Mononuclear cell (primary cell): Measurements from ENCODE around the gene IL20RB. TPM values are rescaled to one million over a fixed set of nuclear protein-coding genes. Genes with fewer than 3 reads are reported as not detected.

Experiments used
- H3K27me3 ChIP-seq: 2 replicates; pipeline ENCODE4 v1.6.0; 2011; ENCODE audit warnings: low read length, control low read depth; ENCODE audit not compliant: insufficient read depth
- H3K4me1 ChIP-seq: 2 replicates; pipeline ENCODE4 v1.5.1; 2011; ENCODE audit warnings: mild to moderate bottlenecking, low read length, control low read depth; ENCODE audit not compliant: insufficient read depth
- H3K4me3 ChIP-seq: 2 replicates; pipeline ENCODE4 v1.5.1; 2011; ENCODE audit warnings: mild to moderate bottlenecking, low read length, moderate library complexity
- H3K9me3 ChIP-seq: 2 replicates; pipeline ENCODE4 v1.5.1; 2011; ENCODE audit warnings: low read depth, mild to moderate bottlenecking, control low read depth, low read length
- total RNA-seq: library from RNA; depleted of rRNA; stranded (reverse); fragments of >200 nt; gene quantifications from one replicate; pipeline ENCODE4 v1.2.3, GENCODE V29; 2012

The IL20RB gene, protein sequence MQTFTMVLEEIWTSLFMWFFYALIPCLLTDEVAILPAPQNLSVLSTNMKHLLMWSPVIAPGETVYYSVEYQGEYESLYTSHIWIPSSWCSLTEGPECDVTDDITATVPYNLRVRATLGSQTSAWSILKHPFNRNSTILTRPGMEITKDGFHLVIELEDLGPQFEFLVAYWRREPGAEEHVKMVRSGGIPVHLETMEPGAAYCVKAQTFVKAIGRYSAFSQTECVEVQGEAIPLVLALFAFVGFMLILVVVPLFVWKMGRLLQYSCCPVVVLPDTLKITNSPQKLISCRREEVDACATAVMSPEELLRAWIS
- total RNA-seq: 0.94 TPM

DNA sequence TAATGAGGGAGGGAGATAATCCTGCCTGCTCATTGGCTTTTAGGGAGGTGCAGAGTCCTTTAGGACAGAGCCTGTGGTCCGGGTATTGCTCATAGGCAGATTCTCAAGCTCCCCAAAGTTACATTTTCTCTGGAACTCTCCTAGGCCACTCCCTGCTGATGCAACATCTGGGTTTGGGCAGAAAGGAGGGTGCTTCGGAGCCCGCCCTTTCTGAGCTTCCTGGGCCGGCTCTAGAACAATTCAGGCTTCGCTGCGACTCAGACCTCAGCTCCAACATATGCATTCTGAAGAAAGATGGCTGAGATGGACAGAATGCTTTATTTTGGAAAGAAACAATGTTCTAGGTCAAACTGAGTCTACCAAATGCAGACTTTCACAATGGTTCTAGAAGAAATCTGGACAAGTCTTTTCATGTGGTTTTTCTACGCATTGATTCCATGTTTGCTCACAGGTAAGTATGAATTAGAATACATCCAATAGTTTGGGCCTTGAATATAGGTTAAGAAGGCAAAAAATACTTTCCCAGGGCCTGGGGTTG, at the start of gene IL20RB:
TSS of gene IL20RB (plus strand) at position 233 of the 538 bp plus-strand sequence. CDS start at position 364, 131 bp downstream.
- H3K9me3 ChIP-seq: no peaks in the 10 kb centered on the region
- no peaks in the 10 kb centered on the region for H3K27me3 ChIP-seq
- no peak within 1 kb of the TSS for H3K4me3 ChIP-seq
- H3K4me1 ChIP-seq: peaks cover 3% of the 10 kb centered on the region

GRCh38 chr3:136908297-136908696, 49.5 kb upstream of the IL20RB start:
- Histone ChIP-seq H3K9me3 (peaks cover 13% of the 10 kb centered on the region), H3K4me3 (no peak overlapping the region), H3K4me1 (peaks cover 34% of the 10 kb centered on the region), H3K27me3 (no peaks in the 10 kb centered on the region)

DNA sequence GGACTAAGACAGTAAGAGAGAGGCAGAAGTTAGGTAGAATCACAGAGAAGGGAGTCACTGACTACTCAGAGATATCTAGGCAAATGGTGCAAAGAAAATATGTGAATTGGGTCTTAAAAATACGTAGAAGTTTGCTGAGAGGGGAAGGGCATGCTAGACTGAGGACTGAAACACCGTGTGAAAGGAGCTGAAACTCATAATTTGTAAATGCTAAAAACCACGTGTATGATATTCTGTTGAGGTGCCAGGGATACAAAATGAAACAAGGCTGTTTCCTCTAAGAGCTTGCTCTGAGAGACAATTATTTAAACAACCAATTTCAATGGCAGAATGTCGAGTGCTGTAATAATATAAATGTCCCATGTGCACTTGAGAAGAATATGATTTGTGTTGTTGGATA, 48.6 kb upstream of the IL20RB start:
- Histone ChIP-seq H3K4me1 (peaks cover 36% of the 10 kb centered on the region), H3K9me3 (peaks cover 6% of the 10 kb centered on the region), H3K27me3 (no peaks in the 10 kb centered on the region), H3K4me3 (no peak overlapping the region)

GRCh38 chr3:136910697-136911096, 47.1 kb upstream of the IL20RB start:
- Histone ChIP-seq H3K4me1 (peaks cover 39% of the 10 kb centered on the region), H3K27me3 (no peaks in the 10 kb centered on the region)

DNA sequence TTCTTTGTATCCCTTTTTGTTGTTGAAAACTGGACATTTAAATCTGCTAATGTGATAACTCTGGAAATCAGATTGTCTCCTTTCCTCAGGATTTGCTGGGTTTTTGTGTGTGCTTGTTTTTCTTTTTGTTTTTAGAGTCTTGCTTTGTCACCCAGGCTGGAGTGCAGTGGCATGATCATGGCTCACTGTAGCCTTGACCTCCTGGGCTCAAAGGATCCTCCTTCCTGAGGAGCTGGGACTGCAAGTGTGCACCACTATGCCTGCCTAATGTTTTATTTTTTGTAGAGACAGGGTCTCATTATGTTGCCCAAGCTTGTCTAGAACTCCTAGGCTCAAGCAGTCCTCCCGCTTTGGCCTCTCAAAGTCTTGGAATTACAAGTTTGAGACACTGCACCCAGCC, 44.6 kb upstream of the IL20RB start:
- Histone ChIP-seq H3K4me1 (peaks cover 22% of the 10 kb centered on the region), H3K27me3 (no peaks in the 10 kb centered on the region), H3K4me3 (no peak overlapping the region), H3K9me3 (no peaks in the 10 kb centered on the region)

More at GRCh38 chr3:136910697-136911096, 47.1 kb upstream of the IL20RB start:
- no peak overlapping the region for H3K4me3 ChIP-seq
- H3K9me3 ChIP-seq: no peaks in the 10 kb centered on the region

GRCh38 chr3:136914739-136915138, 43.0 kb upstream of the IL20RB start:
- Histone ChIP-seq H3K9me3 (no peaks in the 10 kb centered on the region), H3K4me1 (peaks cover 18% of the 10 kb centered on the region), H3K27me3 (no peaks in the 10 kb centered on the region), H3K4me3 (no peak overlapping the region)

DNA sequence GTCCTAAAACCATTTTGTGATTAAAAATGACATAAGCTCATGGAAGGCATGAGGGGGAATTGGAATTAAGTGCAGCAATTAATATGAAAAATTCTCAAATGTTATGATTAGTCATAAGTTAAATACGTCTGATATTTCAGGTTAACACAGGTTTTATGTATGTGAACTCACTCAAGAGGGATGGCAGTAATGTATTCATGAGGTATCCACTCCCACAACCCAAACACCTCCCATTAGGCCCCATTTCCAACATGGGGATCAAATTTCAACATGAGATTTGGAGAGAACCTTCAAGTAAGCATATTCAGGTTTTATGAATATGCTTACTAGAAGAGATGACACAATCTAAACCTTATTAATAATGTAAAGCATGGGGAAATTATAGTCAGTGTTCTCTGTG, 41.6 kb upstream of the IL20RB start:
- Histone ChIP-seq H3K27me3 (no peaks in the 10 kb centered on the region), H3K4me3 (no peak overlapping the region), H3K4me1 (peaks cover 18% of the 10 kb centered on the region), H3K9me3 (no peaks in the 10 kb centered on the region)

DNA sequence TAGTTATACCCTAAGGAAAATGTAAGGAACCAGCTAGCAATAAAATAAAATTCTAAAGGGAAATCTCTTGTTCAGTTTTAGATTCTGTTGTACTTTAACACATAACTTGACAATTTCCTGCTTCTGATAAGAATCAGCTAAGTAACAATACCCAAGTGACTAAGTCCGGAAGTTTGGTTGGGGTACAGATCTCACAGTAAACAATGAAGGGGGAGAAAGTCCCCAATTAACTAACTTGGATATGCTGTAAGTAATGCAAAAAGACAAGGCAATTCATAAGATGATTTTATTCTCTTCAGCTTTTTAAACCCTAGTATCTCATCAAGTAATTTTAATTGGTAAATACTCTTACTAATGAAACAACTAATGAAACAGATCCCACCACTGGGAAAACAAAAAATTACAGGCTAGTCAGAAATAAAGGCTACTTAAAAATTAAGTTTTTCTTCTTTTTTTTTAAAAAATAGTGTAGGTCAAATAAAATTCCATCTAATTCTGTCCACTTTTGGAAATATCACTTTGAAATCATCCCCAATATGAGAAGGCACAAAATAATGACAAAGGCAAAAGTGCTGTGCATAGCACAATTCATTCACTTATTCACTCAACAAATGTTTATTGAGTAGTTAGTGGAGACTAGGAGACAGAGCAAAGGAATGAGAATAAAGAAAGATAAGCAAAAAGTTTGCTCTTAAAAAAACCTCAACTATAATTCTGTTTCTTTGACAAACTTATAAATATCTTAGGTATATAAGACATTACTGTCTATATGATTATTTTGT, 37.8 kb upstream of the IL20RB start:
- Histone ChIP-seq H3K27me3 (no peaks in the 10 kb centered on the region), H3K9me3 (no peaks in the 10 kb centered on the region), H3K4me3 (no peak overlapping the region), H3K4me1 (peaks cover 7% of the 10 kb centered on the region)

DNA sequence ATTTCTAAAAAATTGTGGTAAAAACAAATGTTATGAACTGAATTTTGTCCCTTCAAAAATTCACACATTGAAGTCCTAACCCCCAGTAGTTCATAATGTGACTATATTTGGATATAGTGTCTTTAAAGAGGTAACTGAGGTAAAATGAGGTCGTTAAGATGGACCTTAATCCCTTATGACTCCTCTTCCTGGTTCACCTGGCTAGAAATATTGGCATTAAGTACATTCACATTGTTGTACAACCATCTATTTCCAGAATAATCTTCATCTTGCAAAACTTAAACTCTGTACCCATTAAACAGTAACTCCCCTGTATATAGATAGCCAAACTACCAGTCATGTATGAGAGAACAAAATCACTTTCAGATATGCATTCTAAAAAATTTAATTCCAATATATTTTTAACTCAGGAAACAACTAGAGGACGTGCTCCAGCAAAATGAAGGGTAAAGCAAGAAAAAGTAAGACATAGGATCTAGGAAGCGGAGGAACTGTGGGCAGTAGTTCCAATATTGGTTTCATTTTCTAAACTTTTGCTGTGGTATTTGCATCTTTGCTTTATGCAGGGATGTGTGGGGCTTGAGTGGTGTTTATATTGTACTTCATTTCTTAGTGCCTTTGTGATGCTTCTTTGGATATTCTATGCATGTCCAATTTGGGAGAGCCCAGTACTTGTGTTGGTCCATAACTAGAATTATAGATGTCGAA, 36.7 kb upstream of the IL20RB start:
- H3K9me3 ChIP-seq: no peaks in the 10 kb centered on the region
- H3K27me3 ChIP-seq: no peaks in the 10 kb centered on the region
- no peak overlapping the region for H3K4me3 ChIP-seq
- peaks cover 7% of the 10 kb centered on the region for H3K4me1 ChIP-seq

DNA sequence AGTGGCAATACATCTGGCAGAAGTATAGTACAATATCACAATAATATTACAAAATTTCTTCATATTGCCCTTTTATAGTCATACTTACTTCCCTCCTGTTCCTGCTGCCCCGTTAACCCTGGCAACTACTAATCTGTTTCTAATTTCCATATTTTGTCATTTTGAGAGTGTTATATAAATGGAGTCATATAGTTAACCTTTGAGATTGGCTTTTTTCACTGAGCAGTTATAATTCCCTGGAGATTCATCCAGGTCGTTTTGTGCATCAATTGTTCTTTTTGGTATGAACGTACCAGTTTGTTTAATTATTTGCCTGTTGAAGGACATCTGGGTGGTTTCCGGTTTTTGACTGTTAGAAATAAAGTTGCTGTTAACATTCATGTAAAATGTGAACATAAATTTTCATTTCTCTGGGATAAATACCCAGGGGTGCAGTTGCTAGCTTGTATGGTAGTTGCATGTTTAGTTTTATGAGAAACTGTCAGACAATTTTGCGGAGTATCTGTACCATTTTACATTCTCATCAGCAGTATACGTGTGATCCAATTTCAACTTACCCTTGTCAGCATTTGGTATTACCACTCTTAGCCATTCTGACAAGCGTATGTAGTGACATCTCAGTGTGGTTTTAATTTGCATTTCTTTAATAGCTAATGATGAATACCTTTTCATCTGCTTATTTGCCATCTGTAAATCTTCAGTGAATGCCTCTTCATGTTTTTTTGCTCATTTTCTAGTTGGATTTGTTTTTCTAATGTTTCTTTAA, 32.2 kb upstream of the IL20RB start:
- Histone ChIP-seq H3K9me3 (no peaks in the 10 kb centered on the region), H3K4me3 (no peak overlapping the region), H3K4me1 (peaks cover 7% of the 10 kb centered on the region), H3K27me3 (no peaks in the 10 kb centered on the region)

GRCh38 chr3:136928240-136928639, 29.5 kb upstream of the IL20RB start:
- peaks cover 18% of the 10 kb centered on the region for H3K4me1 ChIP-seq
- H3K4me3 ChIP-seq: no peak overlapping the region
- H3K9me3 ChIP-seq: no peaks in the 10 kb centered on the region
- no peaks in the 10 kb centered on the region for H3K27me3 ChIP-seq

DNA sequence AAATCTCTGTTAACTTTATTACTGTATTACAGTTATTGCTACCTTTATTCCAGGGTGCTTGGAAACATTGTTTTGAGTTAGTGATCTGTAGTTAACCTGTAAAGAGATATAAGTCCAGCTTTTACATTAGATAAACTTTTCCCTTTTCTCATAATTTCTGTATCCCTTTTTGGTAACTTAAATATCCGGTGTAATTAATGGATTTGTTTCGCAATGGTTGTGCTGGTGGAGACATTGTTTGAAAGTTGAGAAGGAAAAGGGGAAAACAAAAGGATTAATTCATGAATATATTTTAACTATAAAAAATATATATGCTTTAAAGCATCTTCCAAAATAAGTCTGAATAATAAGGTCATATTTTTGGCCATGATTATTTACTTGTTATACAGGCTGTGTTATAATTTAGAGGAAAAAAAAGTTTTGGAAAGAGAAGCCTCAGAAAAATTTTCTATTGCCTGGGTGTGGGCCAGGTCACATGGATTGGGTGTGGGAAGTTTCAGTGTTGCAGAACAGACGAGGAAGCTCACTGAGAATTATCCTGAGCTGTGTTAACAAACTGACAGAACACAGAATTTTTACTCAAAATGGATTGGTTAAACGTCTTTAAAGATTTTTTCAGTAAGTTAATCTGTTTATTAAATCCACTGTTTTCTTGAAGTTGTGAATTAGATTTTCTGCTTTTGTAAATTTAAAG, 27.7 kb upstream of the IL20RB start:
- peaks cover 21% of the 10 kb centered on the region for H3K4me1 ChIP-seq
- no peaks in the 10 kb centered on the region for H3K9me3 ChIP-seq
- no peak overlapping the region for H3K4me3 ChIP-seq
- no peaks in the 10 kb centered on the region for H3K27me3 ChIP-seq

DNA sequence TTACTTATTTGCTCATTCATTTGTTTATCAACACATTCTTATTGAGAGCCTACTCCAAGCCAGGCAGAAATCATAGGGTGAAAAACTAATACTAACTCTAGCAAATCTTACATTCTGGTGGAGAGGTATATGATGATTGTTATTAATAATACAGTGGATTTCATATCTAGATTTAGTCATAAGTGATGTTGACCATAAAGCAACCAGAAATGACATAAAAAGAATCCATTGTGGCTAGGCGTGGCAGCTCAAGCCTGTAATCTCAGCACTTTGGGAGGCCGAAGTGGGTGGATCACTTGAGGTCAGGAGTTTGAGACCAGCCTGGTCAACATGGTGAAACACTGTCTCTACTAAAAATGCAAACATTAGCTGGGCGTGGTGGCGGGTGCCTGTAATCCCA, 26.2 kb upstream of the IL20RB start:
- H3K9me3 ChIP-seq: peaks cover 2% of the 10 kb centered on the region
- peaks cover 21% of the 10 kb centered on the region for H3K4me1 ChIP-seq
- H3K27me3 ChIP-seq: no peaks in the 10 kb centered on the region
- H3K4me3 ChIP-seq: no peak overlapping the region

DNA sequence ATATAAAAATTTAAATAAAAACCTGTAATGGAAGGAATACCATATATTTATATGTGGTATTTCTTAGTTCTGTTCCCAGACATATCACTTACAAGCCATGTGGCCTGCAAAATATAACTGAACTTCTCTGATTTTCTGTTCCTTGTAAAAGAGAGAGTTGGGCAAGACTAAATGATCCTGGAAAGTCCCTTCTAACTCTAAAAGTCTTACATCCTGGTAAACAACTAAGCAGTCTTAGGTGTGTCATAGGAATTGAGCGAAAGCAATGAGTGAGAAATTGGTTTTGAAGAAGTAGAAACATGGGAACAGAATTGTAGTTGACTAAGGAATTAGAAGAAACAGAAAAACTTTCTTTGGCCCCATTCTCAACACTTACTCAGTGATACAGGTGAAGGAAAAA, 25.3 kb upstream of the IL20RB start:
- Histone ChIP-seq H3K4me3 (no peak overlapping the region), H3K27me3 (no peaks in the 10 kb centered on the region), H3K4me1 (peaks cover 21% of the 10 kb centered on the region), H3K9me3 (peaks cover 4% of the 10 kb centered on the region)
